GM19351 (cell line): ENCODE measurements around the gene CCDC198.
A peak's percentile ranks its signal among the peaks of the same experiment; 100 is the strongest.

Experiments used
- ATAC-seq: cut with Tn5 transposase; IDR thresholded peaks from one replicate; pipeline ENCODE4 v1.9.1; 2021; ENCODE audit warnings: mild to moderate bottlenecking, moderate library complexity; ENCODE audit not compliant: unreplicated experiment

CCDC198 gene

GRCh38 chr14:57464008-57464730 is 29.5 kb downstream of the CCDC198 start:
- ATAC-seq: peak; percentile 63

GRCh38 chr14:57462551-57462950 is 31.1 kb downstream of the CCDC198 start:
- ATAC-seq: no peak

GRCh38 chr14:57461777-57462320 is 31.8 kb downstream of the CCDC198 start:
- no peak for ATAC-seq

- no peak for ATAC-seq
Observed at GRCh38 chr14:57435923-57436322, 57.7 kb downstream of the CCDC198 start.

GRCh38 chr14:57420986-57421385 is 72.7 kb downstream of the CCDC198 start:
- no peak for ATAC-seq

GRCh38 chr14:57420033-57420432 is 73.6 kb downstream of the CCDC198 start:
- ATAC-seq: no peak
